ENCODE results near the gene SGO2. TPM values are rescaled to one million over a fixed set of nuclear protein-coding genes. Genes with fewer than 3 reads are reported as not detected.
"Not testable (repeated sequence)": the region's sequence is repeated elsewhere in the genome, so short reads cannot be mapped to it uniquely, and the experiment has no call there.

SGO2 gene
- total and polyA plus RNA-seq, 2 donors (not counting 1 experiment from before 2014, with no cell fraction given), result 0.89 to 5.3 TPM

DNA sequence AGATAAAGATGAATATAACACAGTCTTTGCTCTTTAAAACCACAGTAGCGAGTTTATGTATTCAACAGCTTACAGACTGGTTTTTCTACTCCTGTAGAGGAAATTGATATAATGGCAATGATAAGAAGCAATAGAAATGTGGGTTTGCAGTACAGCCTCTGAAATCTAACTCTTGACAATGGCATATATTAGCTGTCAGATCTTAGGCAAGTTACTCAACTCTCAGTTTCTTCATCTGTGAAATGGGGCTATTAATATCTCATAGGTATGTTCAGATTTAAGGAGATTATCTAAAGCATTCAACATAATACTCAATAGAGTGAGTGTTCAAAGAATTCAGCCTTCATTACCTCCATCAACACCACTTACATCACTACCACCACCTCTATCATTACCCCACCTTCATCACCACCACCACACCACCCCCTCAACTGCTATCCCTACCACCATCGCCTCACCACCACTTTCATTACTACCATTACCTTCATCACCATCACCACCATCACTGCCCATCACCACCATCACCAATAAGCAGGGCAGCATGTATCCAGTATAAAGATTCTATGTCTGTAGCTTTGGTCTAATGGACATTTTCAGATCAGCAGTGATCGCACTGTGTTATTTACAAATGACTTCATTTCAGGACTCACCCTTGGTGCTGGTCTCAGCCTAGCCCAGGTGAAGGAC is 82.5 kb downstream of the SGO2 start:
- no peaks in the 10 kb centered on the region for H3K27me3 ChIP-seq (replicated peaks in 1 of 4; ENCODE audit: control extremely low read depth in 1 of 4, control insufficient read depth in 3 of 4, insufficient read depth in 4 of 4, low read length in 3 of 4)
- no peak overlapping the region for H3K9ac ChIP-seq (ENCODE audit: low read length)
- no peaks in the 10 kb centered on the region for H3K4me1 ChIP-seq (ENCODE audit: control insufficient read depth in 2 of 2, insufficient read depth in 2 of 2, low read length in 2 of 2)
- H2AFZ ChIP-seq (ENCODE audit: insufficient read depth, low read depth, low read length, poor library complexity, severe bottlenecking), result no peak overlapping the region
- H3K4me1 Mint-ChIP-seq, result no peaks in the 10 kb centered on the region
- H3K27ac ChIP-seq (ENCODE audit: low read length in 2 of 2), result no peak overlapping the region
- no peaks in the 10 kb centered on the region for H4K20me1 ChIP-seq (ENCODE audit: control insufficient read depth, insufficient read depth, low read length, poor library complexity, severe bottlenecking)
- ChIA-PET POLR2A (no interaction called here), CTCF (no interaction called here)
- no peak overlapping the region for H3K4me3 Mint-ChIP-seq
- H3K4me2 ChIP-seq (replicated peaks; ENCODE audit: low read depth, low read length, poor library complexity, severe bottlenecking), result no peak overlapping the region
- 100% methylated on average over 1 of the region's 3 CpGs for WGBS (ENCODE audit: insufficient coverage)
- H3K27ac Mint-ChIP-seq, result no peak overlapping the region
- no peaks in the 10 kb centered on the region for H3K9me3 ChIP-seq (ENCODE audit: control extremely low read depth in 1 of 3, control insufficient read depth in 2 of 3, insufficient read depth in 1 of 3, low read length in 2 of 3)
- H3K27me3 Mint-ChIP-seq, result peaks cover 32% of the 10 kb centered on the region
- intact Hi-C loops (cut with micrococcal nuclease), result no loop called here
- H3K4me3 ChIP-seq (ENCODE audit: control extremely low read depth in 1 of 5, extremely low read depth in 1 of 5, insufficient read depth in 1 of 5, low read depth in 2 of 5, low read length in 4 of 5), result no peak overlapping the region
- H3K9me3 Mint-ChIP-seq (ENCODE audit: insufficient read depth), result peaks cover 3% of the 10 kb centered on the region
- DNase-seq (no peak), ATAC-seq (ENCODE audit: low read depth) (no peak)
- no peak for TF ChIP-seq CTCF (IDR thresholded peaks at IDR 0.05)
- no peak for TF ChIP-seq EZH2 (IDR thresholded peaks at IDR 0.05; ENCODE audit: borderline replicate concordance, insufficient read depth, low read depth, low read length, poor library complexity, severe bottlenecking)
- H3K36me3 ChIP-seq (replicated peaks in 1 of 2; ENCODE audit: control extremely low read depth in 1 of 2, control insufficient read depth in 1 of 2, extremely low read depth in 1 of 2, insufficient read depth in 2 of 2, low read length in 1 of 2), result no peaks in the 10 kb centered on the region
- no peaks in the 10 kb centered on the region for H3K79me2 ChIP-seq (ENCODE audit: control insufficient read depth, insufficient read depth, low read length)

GRCh38 chr2:200609028-200609614 is 83.1 kb downstream of the SGO2 start:
- TF ChIP-seq CTCF (IDR thresholded peaks at IDR 0.05) (no peak), EZH2 (IDR thresholded peaks at IDR 0.05; ENCODE audit: borderline replicate concordance, insufficient read depth, low read depth, low read length, poor library complexity, severe bottlenecking) (no peak)
- Histone ChIP-seq H3K27me3 (replicated peaks in 1 of 4; ENCODE audit: control extremely low read depth in 1 of 4, control insufficient read depth in 3 of 4, insufficient read depth in 4 of 4, low read length in 3 of 4) (no peaks in the 10 kb centered on the region), H3K9me3 (ENCODE audit: control extremely low read depth in 1 of 3, control insufficient read depth in 2 of 3, insufficient read depth in 1 of 3, low read length in 2 of 3) (no peaks in the 10 kb centered on the region), H3K4me2 (replicated peaks; ENCODE audit: low read depth, low read length, poor library complexity, severe bottlenecking) (no peak overlapping the region), H3K79me2 (ENCODE audit: control insufficient read depth, insufficient read depth, low read length) (no peaks in the 10 kb centered on the region), H3K4me3 (ENCODE audit: control extremely low read depth in 1 of 5, extremely low read depth in 1 of 5, insufficient read depth in 1 of 5, low read depth in 2 of 5, low read length in 4 of 5) (no peak overlapping the region), H4K20me1 (ENCODE audit: control insufficient read depth, insufficient read depth, low read length, poor library complexity, severe bottlenecking) (no peaks in the 10 kb centered on the region), H3K9ac (ENCODE audit: low read length) (no peak overlapping the region), H3K4me1 (ENCODE audit: control insufficient read depth in 2 of 2, insufficient read depth in 2 of 2, low read length in 2 of 2) (no peaks in the 10 kb centered on the region), H2AFZ (ENCODE audit: insufficient read depth, low read depth, low read length, poor library complexity, severe bottlenecking) (no peak overlapping the region), H3K27ac (ENCODE audit: low read length in 2 of 2) (no peak overlapping the region), H3K36me3 (replicated peaks in 1 of 2; ENCODE audit: control extremely low read depth in 1 of 2, control insufficient read depth in 1 of 2, extremely low read depth in 1 of 2, insufficient read depth in 2 of 2, low read length in 1 of 2) (no peaks in the 10 kb centered on the region)
- peaks cover 3% of the 10 kb centered on the region for H3K9me3 Mint-ChIP-seq (ENCODE audit: insufficient read depth)
- no peak for ATAC-seq (ENCODE audit: low read depth)
- H3K27me3 Mint-ChIP-seq, result peaks cover 28% of the 10 kb centered on the region
- intact Hi-C loops (cut with micrococcal nuclease), result no loop called here
- DNase-seq, result no peak
- ChIA-PET CTCF (no interaction called here), POLR2A (no interaction called here)
- H3K27ac Mint-ChIP-seq, result no peak overlapping the region
- H3K4me1 Mint-ChIP-seq, result no peaks in the 10 kb centered on the region
- H3K4me3 Mint-ChIP-seq, result no peak overlapping the region

GRCh38 chr2:200610217-200610616 is 84.2 kb downstream of the SGO2 start:
- H4K20me1 ChIP-seq (ENCODE audit: control insufficient read depth, insufficient read depth, low read length, poor library complexity, severe bottlenecking); H3K9me3 ChIP-seq (ENCODE audit: control extremely low read depth in 1 of 3, control insufficient read depth in 2 of 3, insufficient read depth in 1 of 3, low read length in 2 of 3); H3K4me1 ChIP-seq (ENCODE audit: control insufficient read depth in 2 of 2, insufficient read depth in 2 of 2, low read length in 2 of 2); H2AFZ ChIP-seq (ENCODE audit: insufficient read depth, low read depth, low read length, poor library complexity, severe bottlenecking); POLR2A ChIA-PET; H3K27ac Mint-ChIP-seq; H3K27me3 ChIP-seq (replicated peaks in 1 of 4; ENCODE audit: control extremely low read depth in 1 of 4, control insufficient read depth in 3 of 4, insufficient read depth in 4 of 4, low read length in 3 of 4); DNase-seq; intact Hi-C loops (cut with micrococcal nuclease); H3K9ac ChIP-seq (ENCODE audit: low read length); H3K4me3 Mint-ChIP-seq; H3K79me2 ChIP-seq (ENCODE audit: control insufficient read depth, insufficient read depth, low read length); H3K4me3 ChIP-seq (ENCODE audit: control extremely low read depth in 1 of 5, extremely low read depth in 1 of 5, insufficient read depth in 1 of 5, low read depth in 2 of 5, low read length in 4 of 5); H3K27ac ChIP-seq (ENCODE audit: low read length in 2 of 2); H3K4me1 Mint-ChIP-seq; H3K4me2 ChIP-seq (replicated peaks; ENCODE audit: low read depth, low read length, poor library complexity, severe bottlenecking); H3K9me3 Mint-ChIP-seq (ENCODE audit: insufficient read depth); ATAC-seq (ENCODE audit: low read depth); CTCF ChIA-PET; H3K36me3 ChIP-seq (replicated peaks in 1 of 2; ENCODE audit: control extremely low read depth in 1 of 2, control insufficient read depth in 1 of 2, extremely low read depth in 1 of 2, insufficient read depth in 2 of 2, low read length in 1 of 2): not testable (repeated sequence)
- WGBS (ENCODE audit: insufficient coverage), result 60% methylated on average over 1 of the region's 3 CpGs
- H3K27me3 Mint-ChIP-seq, result peaks cover 30% of the 10 kb centered on the region
